GM18867 (cell line): Measurements from ENCODE around the gene SLC34A1.
"Not testable (repeated sequence)": the region's sequence is repeated elsewhere in the genome, so short reads cannot be mapped to it uniquely, and the experiment has no call there.

Experiments used
- ATAC-seq: cut with Tn5 transposase; IDR thresholded peaks from one replicate; pipeline ENCODE4 v1.9.1; 2021; ENCODE audit warnings: mild to moderate bottlenecking, moderate library complexity; ENCODE audit not compliant: unreplicated experiment

SLC34A1 gene

DNA sequence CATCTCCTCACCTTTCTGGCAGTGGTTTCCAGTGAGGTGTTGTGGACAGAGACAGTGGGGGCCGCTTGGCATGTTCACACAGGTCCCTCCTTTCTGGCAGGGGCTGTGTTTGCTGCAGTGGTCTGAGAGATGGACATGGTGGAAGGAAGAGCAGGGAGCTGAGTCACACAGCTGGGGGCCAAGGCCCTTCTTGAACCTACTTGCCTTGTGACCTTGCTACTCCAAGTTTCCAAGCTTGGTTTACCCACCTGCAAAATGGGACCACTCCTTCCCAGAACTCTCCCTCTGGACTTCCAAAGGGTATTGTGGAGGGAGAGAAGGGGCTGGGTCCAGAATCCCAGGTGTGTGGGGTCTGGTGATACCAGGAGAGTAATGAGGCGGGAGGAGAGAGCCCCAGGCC, 21.1 kb downstream of the SLC34A1 start:
- no peak for ATAC-seq

DNA sequence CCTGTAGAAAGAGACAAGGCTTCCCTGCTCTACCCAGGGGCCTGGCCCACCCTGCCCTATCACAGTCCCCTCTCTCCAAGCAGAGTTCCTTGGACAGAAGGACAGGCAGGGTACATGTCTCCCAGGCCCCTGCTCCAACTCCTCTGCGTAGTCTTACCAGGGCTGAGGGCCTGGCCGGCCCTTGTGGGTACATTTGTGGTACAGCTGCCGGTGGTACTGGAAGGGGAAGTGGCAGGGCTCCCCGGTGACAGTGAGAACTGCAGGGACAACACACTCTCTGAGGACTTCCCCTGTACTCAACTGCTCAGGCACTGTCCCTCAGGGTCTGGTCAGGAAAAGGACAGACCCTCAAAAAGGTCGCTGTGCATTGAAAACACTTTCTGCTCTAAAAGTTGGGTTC, 21.6 kb downstream of the SLC34A1 start:
- ATAC-seq, result no peak

DNA sequence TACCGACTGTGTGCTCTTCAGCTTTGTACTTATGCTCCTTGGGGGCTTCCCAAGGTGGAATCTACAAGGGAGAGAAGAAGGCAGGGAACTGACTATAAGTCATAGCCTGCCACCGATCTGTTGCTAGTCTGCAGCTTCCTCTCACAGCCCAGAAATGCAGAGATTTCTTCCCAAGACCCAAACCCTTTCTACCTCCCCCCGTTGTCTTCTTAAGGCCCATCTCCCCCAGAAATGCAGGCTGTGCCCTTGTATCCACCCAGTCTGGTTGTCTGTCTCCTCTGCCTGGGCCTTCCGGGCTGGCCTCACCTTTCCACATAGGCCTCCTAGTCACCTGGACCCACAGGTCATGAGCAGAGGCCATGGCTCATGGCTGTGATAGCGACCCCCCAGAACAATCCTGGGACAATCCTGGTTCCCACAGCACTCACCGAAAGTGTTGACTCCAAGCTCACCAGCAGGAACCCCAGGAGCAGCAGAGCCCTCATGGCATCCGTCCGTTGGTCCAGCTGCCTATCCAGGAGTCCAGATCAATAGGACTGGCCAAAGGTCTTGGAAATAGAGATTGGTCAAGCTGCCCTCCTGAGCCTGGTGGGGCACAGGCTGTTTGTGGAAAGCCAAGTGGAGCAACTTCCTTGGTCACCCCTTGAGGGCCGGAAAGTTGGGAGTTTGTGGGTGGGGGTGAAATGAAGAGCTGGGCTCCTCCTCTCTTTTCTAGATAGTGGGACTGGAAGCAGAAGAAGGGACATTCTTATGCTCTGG, 25.0 kb downstream of the SLC34A1 start, which contains the start of gene F12:
TSS of gene F12 (minus strand) at position 522 of the 759 bp plus-strand sequence. CDS start at position 485, 37 bp downstream.
- ATAC-seq, result no peak

DNA sequence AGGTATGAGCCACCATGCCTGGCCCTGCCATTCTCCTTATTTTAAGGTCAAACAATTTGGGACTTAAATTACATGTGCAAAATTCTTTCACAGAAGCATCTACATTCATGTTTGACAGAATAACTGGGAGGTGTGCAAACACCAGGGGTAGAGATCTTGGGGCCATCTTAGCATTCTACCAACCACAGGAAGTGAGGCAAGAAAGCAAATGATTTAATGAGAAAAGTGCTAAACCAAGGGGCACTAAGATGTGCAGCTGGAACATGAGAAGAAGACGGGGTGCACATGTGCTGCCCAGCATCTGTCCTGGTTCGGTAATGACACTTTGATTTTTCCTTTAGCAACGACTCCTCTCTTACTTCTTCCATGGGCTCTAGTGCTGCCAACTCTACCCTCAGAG, 26.3 kb downstream of the SLC34A1 start:
- no peak for ATAC-seq

DNA sequence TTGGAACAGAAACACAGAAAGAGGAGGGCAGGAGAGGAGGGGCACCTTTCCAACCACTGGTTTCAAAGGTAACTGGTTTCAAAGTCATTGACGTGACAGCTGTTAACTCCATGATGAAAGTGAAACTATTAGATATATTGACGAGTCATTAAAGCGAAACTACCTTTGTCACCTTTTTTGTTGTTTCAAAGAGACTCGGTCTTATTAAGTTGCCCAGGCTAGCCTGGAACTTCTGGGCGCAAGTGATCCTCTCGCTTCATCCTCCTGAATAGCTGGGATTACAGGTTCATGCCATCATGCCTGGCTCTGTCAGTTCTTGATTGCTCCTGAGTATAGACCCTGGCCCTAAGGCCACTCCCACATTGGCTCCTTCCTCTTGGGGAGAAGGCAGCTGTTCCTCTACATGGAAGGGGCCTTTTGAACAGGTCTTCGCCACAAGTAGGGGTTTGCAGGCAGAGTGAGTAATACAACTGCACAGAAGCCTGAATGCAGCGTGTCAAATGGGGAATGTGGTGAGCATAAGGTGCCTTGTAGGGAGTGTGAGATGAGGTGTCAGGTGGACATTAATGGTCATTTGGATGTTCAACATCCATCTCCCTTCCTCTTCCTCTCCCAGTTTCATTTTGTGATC, 28.5 kb downstream of the SLC34A1 start:
- peak; percentile 74 for ATAC-seq

DNA sequence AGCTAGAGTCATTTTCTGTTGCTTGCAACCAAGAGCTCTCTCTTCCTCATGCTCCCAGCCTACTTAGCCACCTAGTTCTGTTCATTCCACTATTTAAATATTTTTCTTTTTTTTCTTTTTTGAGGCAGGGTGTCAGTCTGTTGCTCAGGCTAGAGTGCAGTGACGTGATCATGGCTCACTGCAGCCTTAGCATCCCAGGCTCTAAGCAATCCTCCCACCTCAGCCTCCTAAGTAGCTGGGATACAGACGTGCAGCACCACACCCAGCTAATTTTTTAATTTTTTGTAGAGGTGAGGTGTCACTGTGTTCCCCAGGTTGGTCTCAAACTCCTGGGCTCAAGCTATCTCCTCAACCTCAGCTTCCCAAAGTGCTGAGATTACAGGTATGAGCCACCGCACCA, 30.2 kb downstream of the SLC34A1 start:
- ATAC-seq, result no peak

DNA sequence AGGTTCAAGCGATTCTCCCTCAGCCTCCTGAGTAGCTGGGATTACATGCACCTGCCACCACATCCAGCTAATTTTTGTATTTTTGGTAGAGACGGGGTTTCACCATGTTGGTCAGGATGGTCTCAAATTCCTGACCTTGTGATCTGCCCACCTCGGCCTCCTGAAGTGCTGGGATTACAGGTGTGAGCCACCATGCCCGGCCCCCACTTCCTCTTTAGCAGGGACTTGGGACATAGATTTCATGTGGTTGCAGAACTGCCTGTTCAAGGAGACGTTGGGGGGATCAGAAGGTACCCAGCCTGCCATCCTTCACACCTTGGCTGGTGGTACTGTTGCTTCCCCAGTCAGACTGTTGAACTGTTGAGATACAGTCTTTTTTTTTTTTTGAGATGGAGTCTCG, 32.8 kb downstream of the SLC34A1 start:
- not testable (repeated sequence) for ATAC-seq

DNA sequence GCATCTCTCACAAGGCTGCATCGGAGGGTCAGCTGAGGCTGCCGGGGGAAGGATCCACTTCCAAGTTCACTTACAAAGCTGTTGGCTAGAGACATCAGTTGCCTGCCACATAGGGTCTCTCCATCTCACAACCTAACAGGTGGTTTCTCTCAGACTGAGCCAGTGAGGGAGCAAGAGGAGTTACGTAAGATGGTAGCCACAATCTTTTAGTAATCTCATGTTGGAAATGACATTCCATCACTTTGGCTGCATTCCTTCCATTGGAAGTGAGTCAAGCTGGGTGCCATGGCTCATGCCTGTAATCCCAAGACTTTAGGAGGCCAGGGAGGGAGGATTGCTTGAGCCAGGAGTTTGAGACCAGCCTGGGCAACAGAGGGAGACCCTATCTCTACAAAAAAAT, 34.8 kb downstream of the SLC34A1 start:
- no peak for ATAC-seq

DNA sequence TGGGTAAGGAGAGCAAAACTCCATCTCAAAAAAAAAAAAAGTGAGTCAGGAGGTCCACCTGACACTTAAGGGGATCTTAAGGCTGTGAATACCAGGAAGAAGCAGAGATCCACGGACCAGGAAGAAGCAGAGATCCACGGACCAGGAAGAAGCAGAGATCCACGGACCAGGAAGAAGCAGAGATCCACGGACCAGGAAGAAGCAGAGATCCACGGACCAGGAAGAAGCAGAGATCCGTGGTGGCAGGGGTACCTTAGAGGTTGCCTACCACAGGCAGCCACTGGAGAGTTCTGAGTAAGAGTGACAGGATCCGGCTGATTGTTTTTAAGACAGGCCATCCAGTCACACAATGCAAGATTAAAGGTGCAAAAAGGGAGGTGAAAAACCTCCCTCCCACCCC, 36.2 kb downstream of the SLC34A1 start:
- ATAC-seq, result not testable (repeated sequence)

DNA sequence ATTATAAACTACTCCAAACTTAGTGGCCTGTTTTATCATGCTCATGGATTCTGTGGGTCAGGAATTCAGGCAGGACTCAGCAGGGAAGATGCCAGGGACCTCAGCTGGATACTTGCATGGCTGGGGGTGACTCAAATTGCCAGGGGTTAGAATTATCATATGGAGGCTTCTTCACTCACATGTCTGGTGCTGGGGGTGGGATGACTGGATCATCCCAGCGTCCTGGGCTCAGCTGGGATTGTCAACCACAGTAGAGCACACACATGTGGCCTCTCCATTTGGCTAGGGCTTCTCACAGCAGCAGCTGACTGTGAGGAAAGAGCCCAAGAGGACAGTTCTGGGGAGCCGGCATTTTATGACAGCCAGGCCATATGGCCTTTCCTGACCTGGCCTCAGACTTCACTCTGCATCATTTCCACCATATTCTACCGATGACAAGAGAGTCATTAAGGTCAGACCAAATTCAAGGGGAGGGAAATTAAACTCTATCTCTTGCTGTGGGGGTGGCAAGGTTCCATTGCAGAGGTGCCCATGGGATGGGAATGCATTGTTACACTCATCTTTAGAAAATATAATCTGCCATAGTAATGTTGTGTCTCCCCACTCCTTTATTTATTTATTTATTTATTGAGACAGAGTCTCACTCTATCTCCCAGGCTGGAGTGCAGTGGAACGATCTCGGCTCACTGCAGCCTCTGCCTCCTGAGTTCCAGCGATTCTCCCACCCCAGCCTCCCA, 37.0 kb downstream of the SLC34A1 start:
- ATAC-seq, result no peak

DNA sequence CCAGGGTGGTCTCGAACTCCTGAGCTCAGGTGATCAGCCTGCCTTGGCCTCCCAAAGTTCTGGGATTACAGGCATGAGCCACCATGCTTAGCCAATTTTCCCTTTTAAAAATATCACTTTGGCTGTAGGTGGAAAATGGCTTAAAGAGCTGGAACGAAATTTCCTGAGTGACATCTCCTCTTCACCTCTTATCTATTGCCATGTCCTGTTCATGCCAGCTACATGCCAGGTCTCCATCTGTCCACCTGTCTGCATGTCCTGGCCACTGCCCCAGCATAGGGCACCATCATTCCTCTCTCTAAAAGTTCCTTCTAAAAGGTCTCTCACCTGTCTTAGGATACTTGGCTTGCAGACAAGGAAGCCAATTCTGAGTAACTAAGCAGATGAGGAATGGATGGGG, 39.4 kb downstream of the SLC34A1 start:
- no peak for ATAC-seq

DNA sequence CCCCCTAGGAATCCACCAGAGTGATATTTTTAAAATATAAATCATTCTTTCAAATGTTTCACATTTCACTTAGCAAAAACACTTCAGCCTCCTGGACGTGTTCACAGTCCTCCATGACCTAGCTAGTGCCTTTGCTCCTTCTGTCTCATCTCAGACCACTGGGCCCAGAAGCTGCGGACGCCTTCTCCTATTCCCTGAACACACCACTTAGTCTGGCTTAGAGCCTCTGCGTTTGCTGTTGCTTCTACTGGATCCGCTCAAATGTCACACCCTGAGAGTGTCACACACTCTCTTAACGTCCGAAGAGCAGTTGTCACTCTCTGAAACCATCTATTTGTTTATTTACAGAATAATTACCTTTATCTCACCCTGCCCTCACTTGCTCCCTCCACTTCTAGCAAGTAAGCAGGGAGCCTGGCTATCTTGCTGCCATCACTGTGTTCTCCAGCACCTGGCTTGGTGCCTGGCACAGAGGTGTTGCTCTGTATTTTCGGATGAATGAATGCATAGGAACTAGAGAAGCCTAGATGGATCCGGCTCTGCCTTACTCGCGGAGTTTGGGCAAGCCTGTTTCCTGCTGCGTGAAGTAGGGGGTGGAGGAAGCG, 41.1 kb downstream of the SLC34A1 start:
- no peak for ATAC-seq

DNA sequence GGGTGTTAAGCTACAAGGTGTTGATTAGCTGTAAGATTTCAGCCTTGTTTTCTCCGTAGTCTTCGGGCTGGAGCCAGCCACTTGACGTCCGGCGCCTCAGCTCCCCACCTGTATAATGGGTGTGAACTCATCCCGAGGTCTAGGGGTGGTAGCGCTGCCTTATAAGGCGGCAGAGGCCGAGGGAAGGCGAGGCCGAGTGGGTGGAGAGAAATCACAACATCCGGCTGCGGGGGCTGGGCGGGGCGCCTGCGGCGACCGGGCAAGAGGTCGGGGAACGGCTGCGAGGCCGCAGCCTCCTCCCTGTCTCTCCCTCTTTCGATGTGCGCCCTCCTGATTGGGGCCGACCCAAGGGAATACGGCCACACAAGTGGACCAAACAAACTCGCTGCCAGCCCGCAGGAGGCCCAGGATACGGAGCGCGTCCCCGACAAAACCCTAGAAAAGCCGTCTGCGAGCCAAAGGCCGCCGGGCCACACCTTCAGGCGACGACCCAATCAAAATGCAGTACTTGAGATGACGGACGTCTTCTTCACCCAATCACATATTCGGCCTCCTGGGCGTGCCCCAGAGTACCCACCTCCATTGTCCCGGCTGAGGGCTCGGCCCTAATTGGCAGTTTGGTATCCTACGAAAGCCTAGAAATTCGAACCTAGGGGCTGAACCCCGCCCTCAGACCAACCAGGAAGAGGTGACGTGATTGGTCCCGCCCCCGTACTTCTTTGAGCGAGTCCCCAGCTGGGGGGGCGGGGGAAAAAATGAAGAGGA, 41.7 kb downstream of the SLC34A1 start:
- ATAC-seq, result peak; percentile 75

DNA sequence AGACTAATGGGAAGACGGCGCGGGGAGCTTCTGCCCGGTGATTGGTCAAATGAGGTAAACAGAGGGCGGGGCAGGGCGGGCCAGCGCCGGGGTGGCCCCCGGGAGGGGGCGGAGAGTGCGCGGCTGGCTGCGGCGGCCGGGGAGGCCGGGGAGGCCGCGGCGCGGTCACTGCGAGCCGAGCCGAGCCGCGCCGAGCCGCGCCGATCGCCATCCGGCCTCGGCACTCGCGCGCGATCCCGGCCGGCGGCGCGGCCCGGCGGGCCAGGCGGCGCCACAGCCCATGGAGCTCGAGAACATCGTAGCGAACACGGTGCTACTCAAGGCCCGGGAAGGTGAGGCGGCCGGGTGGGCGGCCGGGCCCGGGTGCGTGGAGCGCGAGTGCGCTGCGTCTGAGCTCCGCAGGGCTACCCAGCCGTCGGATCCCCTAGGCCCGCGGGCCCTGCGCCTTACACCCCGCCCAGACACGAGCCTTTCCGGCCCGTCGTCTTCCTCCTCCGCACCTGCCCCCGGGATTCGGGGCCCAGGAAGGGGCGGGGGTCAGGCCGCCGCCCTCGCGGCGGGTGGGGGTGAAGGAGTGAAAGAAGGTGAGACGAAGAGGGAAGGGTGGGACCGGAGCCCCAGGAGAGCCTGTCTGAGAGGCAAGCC, 42.5 kb downstream of the SLC34A1 start, which contains the start of gene GRK6:
TSS of gene GRK6 (plus strand) at position 111 of the 645 bp plus-strand sequence. CDS start at position 281, 170 bp downstream.
- peak; percentile 12 for ATAC-seq

DNA sequence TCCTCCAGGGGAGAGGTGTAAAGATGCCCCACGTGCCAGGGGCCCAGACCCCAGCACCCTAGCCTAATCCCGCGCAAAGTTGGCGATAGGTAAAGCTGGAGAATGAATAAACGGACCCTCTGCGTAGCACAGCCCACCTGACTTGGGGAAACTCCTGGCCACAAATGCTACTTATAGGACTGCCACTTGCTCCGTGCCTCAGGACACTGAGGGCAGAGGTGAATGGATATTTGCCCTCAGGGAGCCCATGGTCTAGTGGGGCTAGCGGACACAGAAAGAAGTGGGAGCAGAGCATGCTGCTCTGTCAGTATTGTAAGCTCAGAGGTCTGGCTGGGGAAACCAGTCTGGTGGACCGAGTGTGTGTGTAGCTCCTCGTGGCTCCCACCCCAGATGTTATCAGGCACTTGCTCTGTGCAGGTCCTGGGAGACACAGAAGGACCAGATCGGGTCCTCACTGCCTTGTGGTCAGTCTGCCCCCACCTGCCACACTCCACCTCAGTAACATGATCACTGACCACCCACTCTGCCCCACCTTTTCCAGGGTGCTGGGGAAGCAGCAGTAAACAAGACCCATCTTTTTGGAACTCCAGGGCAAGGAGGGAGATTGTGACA, 43.1 kb downstream of the SLC34A1 start:
- no peak for ATAC-seq

DNA sequence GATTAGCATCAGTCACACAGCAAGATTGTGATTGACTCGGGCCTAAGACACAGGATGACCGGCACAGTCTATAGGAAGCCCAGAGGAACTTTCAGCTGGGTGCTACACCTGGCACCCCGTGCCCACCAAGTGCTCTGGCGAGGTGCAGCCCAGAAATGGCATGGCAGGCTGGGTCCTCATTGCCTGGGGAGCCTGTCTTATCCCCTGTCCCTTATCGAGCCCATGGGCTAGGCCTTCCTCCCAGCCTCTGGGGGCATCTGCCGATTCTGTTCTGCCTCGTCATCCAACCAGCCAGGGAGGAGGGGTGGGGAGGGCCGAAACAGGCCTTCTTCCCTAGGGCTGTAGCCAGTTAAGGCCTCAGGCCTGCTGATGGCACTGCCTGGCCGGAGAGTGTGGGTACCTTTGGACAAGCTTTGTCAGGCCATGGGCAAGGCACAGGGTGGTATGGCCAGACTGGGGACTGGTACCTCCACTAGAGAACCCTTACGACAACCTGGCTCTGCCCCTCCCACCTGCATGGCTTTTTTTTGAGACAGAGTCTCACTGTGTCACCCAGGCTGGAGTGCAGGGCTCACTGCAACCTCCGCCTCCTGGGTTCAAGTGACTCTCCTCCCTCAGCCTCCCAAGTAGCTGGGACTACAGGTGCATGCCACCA, 43.8 kb downstream of the SLC34A1 start:
- ATAC-seq, result no peak

DNA sequence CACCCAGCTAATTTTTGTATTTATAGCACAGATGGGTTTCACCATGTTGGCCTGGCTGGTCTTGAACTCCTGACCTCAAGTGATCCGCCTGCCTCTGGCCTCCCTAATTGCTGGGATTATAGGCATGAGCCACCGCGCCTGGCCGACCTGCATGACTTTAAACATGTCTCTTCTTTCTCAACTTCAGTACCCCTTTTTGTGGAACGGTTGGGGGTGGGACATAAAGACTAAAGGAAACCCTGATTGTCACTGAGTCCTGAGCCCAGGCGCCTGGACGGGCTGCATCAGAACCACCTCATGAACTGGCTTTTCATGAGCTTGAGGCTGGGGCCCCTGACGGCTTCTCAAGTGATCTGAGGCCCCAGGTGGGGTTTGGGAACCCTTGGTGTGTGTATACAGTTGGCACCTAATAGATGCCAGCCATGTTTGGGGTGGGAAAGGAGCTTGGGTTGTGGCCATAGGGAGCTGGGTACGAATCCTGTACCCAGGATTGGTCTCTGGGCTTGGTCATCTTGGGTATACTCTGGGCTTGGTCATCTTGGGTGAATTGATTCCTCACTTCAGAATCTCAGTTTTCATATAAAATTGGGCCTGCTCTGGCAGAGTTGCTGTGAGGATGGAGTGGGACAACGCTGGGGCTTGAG, 44.5 kb downstream of the SLC34A1 start:
- no peak for ATAC-seq

DNA sequence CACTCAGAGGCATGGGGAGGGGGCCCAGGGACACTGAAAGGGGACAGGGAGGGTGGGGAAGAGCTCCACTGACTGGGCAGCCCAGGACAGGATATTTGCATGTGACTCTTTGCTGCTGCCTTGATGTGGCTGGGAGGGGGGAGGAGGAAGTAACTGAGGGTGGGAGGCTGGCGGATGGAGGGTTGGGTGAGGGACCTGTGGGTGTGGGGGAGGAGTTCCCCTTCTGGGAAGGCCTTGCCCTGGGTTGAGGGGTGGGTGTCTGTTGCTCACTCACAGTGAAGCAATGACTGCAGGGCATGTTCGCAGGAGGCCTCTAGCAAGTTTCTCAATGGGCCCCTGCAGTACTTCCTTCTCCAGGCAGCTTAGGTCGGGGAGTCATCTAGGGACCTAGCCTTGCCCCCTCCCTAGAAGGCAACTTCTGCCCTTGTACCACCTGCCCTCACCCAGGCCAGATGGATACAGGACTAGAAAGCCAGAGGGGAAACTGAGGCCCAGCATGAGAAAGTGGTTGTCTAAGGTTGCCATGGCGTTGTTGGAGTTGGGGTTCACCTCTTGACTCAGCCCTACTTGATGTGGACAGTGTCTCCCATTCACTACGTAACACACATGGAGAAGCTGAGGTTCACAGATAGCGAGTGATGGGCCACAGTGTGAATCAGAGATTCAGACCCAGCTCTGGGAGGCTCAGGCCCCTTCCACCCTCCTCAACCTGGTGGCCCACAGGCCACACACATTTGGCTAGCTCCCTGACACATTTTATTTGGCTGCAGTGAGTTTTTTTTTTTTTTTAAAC, 45.2 kb downstream of the SLC34A1 start:
- ATAC-seq, result no peak
